ENCODE data around the gene DYRK1B. TPM values are rescaled to one million over a fixed set of nuclear protein-coding genes. Genes with fewer than 3 reads are reported as not detected.

The DYRK1B gene
- polyA plus RNA-seq, 1 of the 3 experiments (the other 2 are of a cell fraction) = 17.2 TPM

GRCh38 chr19:39870171-39870971, 36.4 kb upstream of the DYRK1B start (continued):
- no peak for TF ChIP-seq JUND (IDR thresholded peaks at IDR 0.05)
- no peak for TF ChIP-seq IRF3 (IDR thresholded peaks at IDR 0.05; ENCODE audit: low read depth, low read length)
- TF ChIP-seq MEF2A (IDR thresholded peaks at IDR 0.05; ENCODE audit: borderline replicate concordance, low read depth) = no peak
- TF ChIP-seq POLR2AphosphoS5 (IDR thresholded peaks at IDR 0.05; ENCODE audit: low read depth, low read length) = no peak
- TF ChIP-seq EP300 (IDR thresholded peaks at IDR 0.05; ENCODE audit: borderline replicate concordance in 1 of 2, low read depth in 1 of 2, low read length in 1 of 2) = no peak

GRCh38 chr19:39867952-39868351, 34.0 kb upstream of the DYRK1B start:
- Histone ChIP-seq H3K4me1 (ENCODE audit: control insufficient read depth in 1 of 2, insufficient read depth in 2 of 2, low read depth in 1 of 2, low read length in 1 of 2) (no peaks in the 10 kb centered on the region), H2AFZ (ENCODE audit: low read depth) (no peak overlapping the region), H3F3A (replicated peaks; ENCODE audit: insufficient read depth) (no peaks in the 10 kb centered on the region), H4K20me1 (ENCODE audit: insufficient read depth) (no peaks in the 10 kb centered on the region), H3K9ac (no peak overlapping the region), H3K4me3 (ENCODE audit: low read depth in 2 of 2, low read length in 1 of 2) (no peak overlapping the region), H3K9me2 (no peaks in the 10 kb centered on the region), H3K27me3 (ENCODE audit: insufficient read depth) (no peaks in the 10 kb centered on the region), H3K27ac (ENCODE audit: low read depth in 2 of 2, low read length in 1 of 2) (no peak overlapping the region), H3K9me3 (no peaks in the 10 kb centered on the region), H3K4me2 (no peak overlapping the region), H3K36me3 (replicated peaks in 1 of 2; ENCODE audit: control insufficient read depth in 1 of 2, insufficient read depth in 2 of 2, low read length in 1 of 2) (no peaks in the 10 kb centered on the region), H3K79me2 (ENCODE audit: insufficient read depth) (no peaks in the 10 kb centered on the region)
- 71% methylated on average over 6 of the region's 6 CpGs for WGBS (ENCODE audit: low lambda C conversion rate)
- DNase-seq = no peak
- ChIA-PET CTCF (no interaction called here), POLR2A (no interaction called here)
- no peak for TF ChIP-seq TCF12 (IDR thresholded peaks at IDR 0.05)
- no peak for TF ChIP-seq SMC3 (IDR thresholded peaks at IDR 0.05; ENCODE audit: low read depth, low read length)
- TF ChIP-seq RFX5 (IDR thresholded peaks at IDR 0.05; ENCODE audit: low read length) = no peak
- TF ChIP-seq FOXJ3 (CRISPR knock-in tag; IDR thresholded peaks at IDR 0.05) = no peak
- TF ChIP-seq TAF1 (IDR thresholded peaks at IDR 0.05; ENCODE audit: borderline replicate concordance, low read depth, low read length) = no peak
- TF ChIP-seq GATA2 (CRISPR knock-in tag; IDR thresholded peaks at IDR 0.05) = no peak
- TF ChIP-seq PBX3 (IDR thresholded peaks at IDR 0.05) = no peak
- no peak for TF ChIP-seq TEAD4 (IDR thresholded peaks at IDR 0.05; ENCODE audit: borderline replicate concordance, insufficient read depth)
- no peak for TF ChIP-seq RAD21 (IDR thresholded peaks at IDR 0.05; ENCODE audit: low read length)
- no peak for TF ChIP-seq REST (IDR thresholded peaks at IDR 0.05; ENCODE audit: low read depth, low read length)
- TF ChIP-seq NRF1 (IDR thresholded peaks at IDR 0.05; ENCODE audit: low read depth, low read length) = no peak
- no peak for TF ChIP-seq IRF3 (IDR thresholded peaks at IDR 0.05; ENCODE audit: low read depth, low read length)
- TF ChIP-seq EP300 (IDR thresholded peaks at IDR 0.05; ENCODE audit: borderline replicate concordance in 1 of 2, low read depth in 1 of 2, low read length in 1 of 2) = no peak
- no peak for TF ChIP-seq ZBTB33 (IDR thresholded peaks at IDR 0.05; ENCODE audit: borderline replicate concordance, low read depth)
- no peak for TF ChIP-seq RCOR1 (IDR thresholded peaks at IDR 0.05; ENCODE audit: low read length)

Measured in SK-N-SH (cell line).